SK-N-SH treated with all-trans-retinoic acid at 6 μM for 48 hours (cell line): ENCODE results near the gene VWF.

Source experiments
- ATAC-seq: fragments of 200-7000 bp; cut with Tn5 transposase; 3 replicates; pipeline ENCODE4 v1.9.1; 2020; ENCODE audit warnings: mild to moderate bottlenecking, moderate library complexity
- ARNTL ChIP-seq: fragments of 450-650 bp; formaldehyde crosslinking; IDR thresholded peaks from 2 replicates; pipeline ENCODE4 v1.5.0; 2020; ENCODE audit warnings: low read depth, mild to moderate bottlenecking, moderate library complexity, borderline replicate concordance
- BACH2 ChIP-seq: fragments of 250-450 bp; sonication (Bioruptor Pico); IDR thresholded peaks from 2 replicates; pipeline ENCODE4 v1.9.0; 2021; ENCODE audit warnings: mild to moderate bottlenecking, borderline replicate concordance
- CREB5 ChIP-seq: fragments of 250-450 bp; sonication (Bioruptor Pico); IDR thresholded peaks from 2 replicates; pipeline ENCODE4 v1.5.1; 2020; ENCODE audit warnings: low read depth, mild to moderate bottlenecking, moderate library complexity
- CSDC2 ChIP-seq: fragments of 250-450 bp; sonication (Bioruptor Pico); IDR thresholded peaks from 2 replicates; pipeline ENCODE4 v1.5.0; 2020; ENCODE audit warnings: mild to moderate bottlenecking, moderate library complexity
- CSRNP3 ChIP-seq: fragments of 250-450 bp; sonication (Bioruptor Pico); IDR thresholded peaks from 2 replicates; pipeline ENCODE4 v1.5.1; 2021; ENCODE audit warnings: mild to moderate bottlenecking, moderate library complexity
- ISL1 ChIP-seq: fragments of 250-450 bp; sonication (Bioruptor Pico); IDR thresholded peaks from 2 replicates; pipeline ENCODE4 v2.1.2; 2022; ENCODE audit warnings: mild to moderate bottlenecking, moderate library complexity
- OSR1 ChIP-seq: fragments of 250-450 bp; sonication (Bioruptor Pico); IDR thresholded peaks from 2 replicates; pipeline ENCODE4 v1.8.0; 2022; ENCODE audit warnings: moderate library complexity, mild to moderate bottlenecking, inconsistent platforms
- PPARA ChIP-seq: fragments of 250-450 bp; sonication (Bioruptor Pico); IDR thresholded peaks from 2 replicates; pipeline ENCODE4 v1.5.0; 2020; ENCODE audit warnings: mild to moderate bottlenecking, borderline replicate concordance
- RARB ChIP-seq: fragments of 250-450 bp; sonication (Bioruptor Pico); IDR thresholded peaks from 2 replicates; pipeline ENCODE4 v1.8.0; 2021; ENCODE audit warnings: mild to moderate bottlenecking, moderate library complexity
- SNAI2 ChIP-seq: fragments of 250-450 bp; sonication (Bioruptor Pico); IDR thresholded peaks from 2 replicates; pipeline ENCODE4 v1.5.0; 2020; ENCODE audit warnings: mild to moderate bottlenecking, moderate library complexity
- TCF4 ChIP-seq: fragments of 250-450 bp; sonication (Bioruptor Pico); IDR thresholded peaks from 2 replicates; pipeline ENCODE4 v1.8.0; 2021; ENCODE audit warnings: mild to moderate bottlenecking, moderate library complexity, borderline replicate concordance
- TOX ChIP-seq: fragments of 250-450 bp; sonication (Bioruptor Pico); IDR thresholded peaks from 2 replicates; pipeline ENCODE4 v1.8.0; 2021; ENCODE audit warnings: mild to moderate bottlenecking, moderate library complexity, borderline replicate concordance
- ZC3H10 ChIP-seq: fragments of 250-450 bp; sonication (Bioruptor Pico); IDR thresholded peaks from 2 replicates; pipeline ENCODE4 v1.5.1; 2021; ENCODE audit warnings: mild to moderate bottlenecking, moderate library complexity
- ZFP3 ChIP-seq: fragments of 250-450 bp; sonication (Bioruptor Pico); IDR thresholded peaks from 2 replicates; pipeline ENCODE4 v1.5.0; 2020; ENCODE audit warnings: mild to moderate bottlenecking, moderate library complexity
- ZFP30 ChIP-seq: fragments of 450-650 bp; formaldehyde crosslinking; IDR thresholded peaks from 2 replicates; pipeline ENCODE4 v1.5.0; 2022; ENCODE audit warnings: mild to moderate bottlenecking, moderate library complexity
- ZNF565 ChIP-seq: fragments of 450-650 bp; formaldehyde crosslinking; conservative IDR thresholded peaks from 2 replicates; pipeline ENCODE4 v1.5.0; 2020; ENCODE audit warnings: low read depth, mild to moderate bottlenecking, moderate library complexity
- ZNF70 ChIP-seq: fragments of 450-650 bp; formaldehyde crosslinking; IDR thresholded peaks from 2 replicates; pipeline ENCODE4 v1.5.0; 2020; ENCODE audit warnings: mild to moderate bottlenecking, moderate library complexity
- TF ChIP-seq, protein P1 (sequence below): fragments of 250-450 bp; sonication (Bioruptor Pico); IDR thresholded peaks from 2 replicates; pipeline ENCODE4 v1.5.0; 2020; ENCODE audit warnings: mild to moderate bottlenecking, moderate library complexity
- TF ChIP-seq, protein P2 (sequence below): fragments of 250-450 bp; sonication (Bioruptor Pico); IDR thresholded peaks from 2 replicates; pipeline ENCODE4 v1.8.0; 2020; ENCODE audit warnings: mild to moderate bottlenecking, moderate library complexity, borderline replicate concordance

VWF gene

DNA sequence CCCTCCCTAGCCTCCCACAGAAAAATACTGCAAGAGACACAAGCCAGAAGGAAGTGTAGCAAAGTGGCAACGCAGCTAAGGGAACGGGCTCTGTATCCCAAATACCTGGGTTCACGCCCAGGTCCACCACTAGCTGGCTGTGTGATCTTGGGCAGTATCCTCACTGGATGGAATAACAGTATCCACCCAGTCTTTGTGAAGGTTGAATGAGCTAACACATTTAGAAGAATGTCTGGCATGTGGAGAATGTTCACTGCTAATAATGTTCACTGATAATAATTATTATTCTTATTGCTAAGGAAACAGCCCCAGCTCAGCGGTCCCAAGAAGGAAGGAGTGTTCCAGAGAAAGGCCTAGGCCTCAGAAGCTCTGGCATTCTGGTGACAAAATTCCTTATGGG is 70.9 kb downstream of the VWF start:
- no peak for TF ChIP-seq ZNF565 (CRISPR knock-in tag)
- TF ChIP-seq ARNTL (CRISPR knock-in tag), result no peak
- no peak for TF ChIP-seq ZFP30 (CRISPR knock-in tag)
- TF ChIP-seq ZNF70 (CRISPR knock-in tag), result no peak
- TF ChIP-seq, protein P1, sequence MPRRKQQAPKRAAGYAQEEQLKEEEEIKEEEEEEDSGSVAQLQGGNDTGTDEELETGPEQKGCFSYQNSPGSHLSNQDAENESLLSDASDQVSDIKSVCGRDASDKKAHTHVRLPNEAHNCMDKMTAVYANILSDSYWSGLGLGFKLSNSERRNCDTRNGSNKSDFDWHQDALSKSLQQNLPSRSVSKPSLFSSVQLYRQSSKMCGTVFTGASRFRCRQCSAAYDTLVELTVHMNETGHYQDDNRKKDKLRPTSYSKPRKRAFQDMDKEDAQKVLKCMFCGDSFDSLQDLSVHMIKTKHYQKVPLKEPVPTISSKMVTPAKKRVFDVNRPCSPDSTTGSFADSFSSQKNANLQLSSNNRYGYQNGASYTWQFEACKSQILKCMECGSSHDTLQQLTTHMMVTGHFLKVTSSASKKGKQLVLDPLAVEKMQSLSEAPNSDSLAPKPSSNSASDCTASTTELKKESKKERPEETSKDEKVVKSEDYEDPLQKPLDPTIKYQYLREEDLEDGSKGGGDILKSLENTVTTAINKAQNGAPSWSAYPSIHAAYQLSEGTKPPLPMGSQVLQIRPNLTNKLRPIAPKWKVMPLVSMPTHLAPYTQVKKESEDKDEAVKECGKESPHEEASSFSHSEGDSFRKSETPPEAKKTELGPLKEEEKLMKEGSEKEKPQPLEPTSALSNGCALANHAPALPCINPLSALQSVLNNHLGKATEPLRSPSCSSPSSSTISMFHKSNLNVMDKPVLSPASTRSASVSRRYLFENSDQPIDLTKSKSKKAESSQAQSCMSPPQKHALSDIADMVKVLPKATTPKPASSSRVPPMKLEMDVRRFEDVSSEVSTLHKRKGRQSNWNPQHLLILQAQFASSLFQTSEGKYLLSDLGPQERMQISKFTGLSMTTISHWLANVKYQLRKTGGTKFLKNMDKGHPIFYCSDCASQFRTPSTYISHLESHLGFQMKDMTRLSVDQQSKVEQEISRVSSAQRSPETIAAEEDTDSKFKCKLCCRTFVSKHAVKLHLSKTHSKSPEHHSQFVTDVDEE (CRISPR knock-in tag), result no peak
- no peak for TF ChIP-seq BACH2
- TF ChIP-seq TCF4 (CRISPR knock-in tag), result no peak
- ATAC-seq, result peak; percentile 59

GRCh38 chr12:6052940-6053329 is 71.5 kb downstream of the VWF start:
- TF ChIP-seq, protein P2, sequence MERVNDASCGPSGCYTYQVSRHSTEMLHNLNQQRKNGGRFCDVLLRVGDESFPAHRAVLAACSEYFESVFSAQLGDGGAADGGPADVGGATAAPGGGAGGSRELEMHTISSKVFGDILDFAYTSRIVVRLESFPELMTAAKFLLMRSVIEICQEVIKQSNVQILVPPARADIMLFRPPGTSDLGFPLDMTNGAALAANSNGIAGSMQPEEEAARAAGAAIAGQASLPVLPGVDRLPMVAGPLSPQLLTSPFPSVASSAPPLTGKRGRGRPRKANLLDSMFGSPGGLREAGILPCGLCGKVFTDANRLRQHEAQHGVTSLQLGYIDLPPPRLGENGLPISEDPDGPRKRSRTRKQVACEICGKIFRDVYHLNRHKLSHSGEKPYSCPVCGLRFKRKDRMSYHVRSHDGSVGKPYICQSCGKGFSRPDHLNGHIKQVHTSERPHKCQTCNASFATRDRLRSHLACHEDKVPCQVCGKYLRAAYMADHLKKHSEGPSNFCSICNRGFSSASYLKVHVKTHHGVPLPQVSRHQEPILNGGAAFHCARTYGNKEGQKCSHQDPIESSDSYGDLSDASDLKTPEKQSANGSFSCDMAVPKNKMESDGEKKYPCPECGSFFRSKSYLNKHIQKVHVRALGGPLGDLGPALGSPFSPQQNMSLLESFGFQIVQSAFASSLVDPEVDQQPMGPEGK, result no peak
- TF ChIP-seq RARB (no peak), ZFP30 (CRISPR knock-in tag) (no peak), CSDC2 (CRISPR knock-in tag) (no peak), OSR1 (no peak), CSRNP3 (no peak), ZFP3 (CRISPR knock-in tag) (no peak), ZC3H10 (CRISPR knock-in tag) (no peak), ZNF565 (CRISPR knock-in tag) (no peak), ARNTL (CRISPR knock-in tag) (no peak), TOX (no peak), CREB5 (no peak)
- no peak; the same call in 2 of the 3 replicates for ATAC-seq

- TF ChIP-seq SNAI2 (CRISPR knock-in tag) (no peak), PPARA (CRISPR knock-in tag) (no peak), ISL1 (CRISPR knock-in tag) (no peak), ZC3H10 (CRISPR knock-in tag) (no peak), CSDC2 (CRISPR knock-in tag) (no peak), ZNF565 (CRISPR knock-in tag) (no peak), RARB (no peak)
- TF ChIP-seq, protein P2, result no peak
- TF ChIP-seq, protein P1 (CRISPR knock-in tag), result no peak
- ATAC-seq, result no peak
Observed at GRCh38 chr12:6052206-6052939, 72.1 kb downstream of the VWF start.
